Fibroblast of skin of left quadriceps (primary cell): Measurements from ENCODE around the gene MPZL1.

Experiments
- DNase-seq, 2 experiments: peaks; one replicate each; pipeline ENCODE4 v3.0.0-alpha.2; 2013; ENCODE audit warnings: low read depth in 2 of 2

MPZL1 gene

DNA sequence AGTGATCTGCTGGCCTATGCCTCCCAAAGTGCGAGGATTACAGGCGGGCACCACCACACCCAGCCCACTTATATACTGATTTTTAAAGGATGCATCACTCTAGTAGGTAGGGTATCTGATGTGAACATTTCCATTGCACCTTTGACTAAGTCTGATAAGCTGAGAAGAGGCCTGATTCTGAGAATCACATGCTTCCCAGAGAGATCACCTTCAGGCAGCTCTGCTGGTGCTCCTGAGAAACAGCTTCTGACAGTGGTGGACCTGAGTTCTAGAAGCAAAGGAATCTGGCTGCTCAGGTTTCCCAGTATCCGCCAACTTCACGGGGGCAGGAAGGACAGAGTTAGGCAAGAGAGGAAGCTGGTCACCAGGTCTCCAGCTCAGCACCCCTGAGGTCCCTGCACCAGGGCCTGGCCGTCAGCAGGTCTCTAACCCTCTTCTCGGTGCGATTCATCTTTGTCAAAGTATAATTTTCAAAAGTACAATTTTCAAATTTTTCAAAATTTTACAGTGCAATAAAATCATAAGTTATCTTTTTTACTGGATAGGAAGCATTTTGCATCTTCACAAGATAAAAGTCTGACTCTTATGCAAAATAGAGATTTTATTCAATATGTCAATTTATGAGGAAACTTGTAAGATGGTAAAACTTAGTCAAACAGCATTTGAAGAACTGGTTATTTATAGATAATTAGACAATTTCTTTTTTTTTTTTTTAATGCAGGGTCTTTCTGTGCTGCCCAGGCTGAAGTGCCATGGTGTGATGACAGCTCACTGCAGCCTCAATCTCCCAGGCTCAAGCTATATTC lies 25.8 kb upstream of the MPZL1 start:
- DNase-seq, result no peak

DNA sequence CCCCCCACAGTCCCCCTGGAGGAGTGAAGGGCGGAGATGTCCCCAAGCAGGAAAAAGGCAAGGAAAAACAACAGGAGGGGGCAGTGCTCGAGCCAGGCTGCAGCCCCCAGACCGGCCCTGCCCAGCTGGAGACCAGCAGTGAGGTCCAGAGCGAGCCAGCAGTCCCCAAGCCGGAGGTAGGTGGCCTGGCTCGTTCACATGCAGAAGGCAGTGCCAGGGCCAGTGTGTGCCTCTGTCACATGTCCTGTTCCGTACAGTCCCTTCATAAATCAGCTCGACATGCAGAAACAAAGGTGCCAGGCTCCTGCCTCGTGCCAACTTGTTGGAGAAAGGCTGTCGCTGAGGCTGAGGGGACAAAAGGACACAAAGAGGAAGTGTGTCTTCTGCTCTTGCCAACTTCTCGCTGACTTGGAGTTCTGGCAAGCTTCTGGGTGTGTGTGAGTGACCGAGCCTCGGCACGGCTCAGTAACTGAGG lies 24.1 kb upstream of the MPZL1 start:
- no peak for DNase-seq

- no peak for DNase-seq
Measured at GRCh38 chr1:167698313-167698712, 23.5 kb upstream of the MPZL1 start.

GRCh38 chr1:167701510-167701909 lies 20.3 kb upstream of the MPZL1 start:
- DNase-seq, result no peak

- DNase-seq, result no peak
Measured at GRCh38 chr1:167703557-167703956, 18.2 kb upstream of the MPZL1 start.

DNA sequence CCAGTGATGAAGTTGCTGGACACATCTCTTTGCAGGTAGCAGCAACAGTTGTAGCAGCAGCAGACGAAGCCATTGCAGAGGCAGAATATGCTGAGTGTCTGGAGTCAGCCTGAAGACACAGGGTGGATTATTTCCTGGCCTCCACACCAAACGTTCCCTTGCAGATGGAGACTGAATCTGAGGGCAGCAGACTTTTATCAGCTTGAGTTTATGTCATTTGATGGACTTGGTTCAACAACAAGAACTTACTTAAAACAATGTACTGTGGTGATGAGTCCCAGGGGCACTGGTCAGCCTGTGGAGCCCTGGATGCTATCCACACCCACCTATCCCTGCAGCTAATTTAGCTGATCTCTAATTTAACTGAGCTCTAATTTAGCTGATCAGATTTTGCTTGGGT lies 17.1 kb upstream of the MPZL1 start:
- no peak for DNase-seq

DNA sequence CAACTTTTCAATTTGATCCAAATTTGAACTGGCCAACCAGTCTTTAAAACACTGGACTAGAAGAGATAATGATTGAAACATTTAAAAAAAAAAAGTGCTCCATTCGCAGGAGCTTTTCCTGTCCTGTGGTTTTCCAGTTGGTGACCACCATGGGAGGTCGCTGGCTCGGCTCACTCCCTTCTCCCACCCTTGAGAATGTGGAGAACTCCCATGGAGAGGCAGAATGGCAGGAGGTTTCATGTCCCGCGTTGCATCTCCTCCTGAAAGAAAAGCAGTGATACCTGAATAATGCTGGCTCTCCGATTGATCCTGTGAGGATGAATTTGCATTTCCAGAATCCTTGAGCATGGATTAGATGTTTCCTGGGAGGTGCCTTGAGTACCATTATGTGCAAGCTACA lies 16.5 kb upstream of the MPZL1 start:
- DNase-seq, result no peak

- DNase-seq, result no peak
Measured at GRCh38 chr1:167706363-167706762, 15.4 kb upstream of the MPZL1 start.

GRCh38 chr1:167706931-167707877 lies 14.6 kb upstream of the MPZL1 start:
- DNase-seq, result no peak

DNA sequence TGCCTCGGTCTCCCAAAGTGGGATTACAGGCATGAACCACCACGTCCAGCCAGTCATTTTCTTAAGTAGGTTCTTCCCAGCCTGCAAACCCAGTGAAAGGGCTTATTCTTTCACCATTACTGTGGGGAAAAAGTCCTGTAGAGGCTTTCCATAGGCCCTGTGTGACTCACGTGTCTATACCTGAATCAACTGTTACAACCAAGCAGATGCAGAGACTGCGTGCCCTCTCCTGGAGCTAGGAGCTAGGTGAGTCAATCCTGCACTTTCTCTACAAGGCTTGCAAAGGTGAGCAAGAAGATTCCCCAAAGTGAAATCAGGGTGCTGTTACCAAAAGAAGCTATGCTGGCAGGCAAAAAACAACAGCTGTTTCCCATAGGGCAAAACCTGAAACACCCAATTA lies 13.8 kb upstream of the MPZL1 start:
- no peak for DNase-seq

- no peak for DNase-seq
Measured at GRCh38 chr1:167708940-167709389, 12.8 kb upstream of the MPZL1 start.

DNA sequence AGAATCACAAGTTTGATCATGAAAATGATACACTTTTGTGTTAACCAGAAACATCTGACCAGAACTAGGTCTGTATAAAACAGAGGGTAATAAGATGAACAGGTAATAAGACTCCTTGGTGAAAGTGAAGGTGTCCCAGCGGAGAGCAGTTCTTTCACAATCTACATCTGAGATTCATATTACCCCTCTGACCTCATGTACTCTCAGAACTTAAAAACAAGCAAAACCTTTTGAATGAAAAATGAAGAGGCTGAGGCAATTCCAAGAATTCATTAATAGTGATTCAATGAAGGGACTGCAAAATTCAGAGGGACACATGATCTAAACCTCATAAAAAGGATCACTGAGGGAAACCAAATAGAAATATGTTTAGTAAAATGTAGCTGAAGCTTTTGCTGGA lies 10.9 kb upstream of the MPZL1 start:
- no peak for DNase-seq

DNA sequence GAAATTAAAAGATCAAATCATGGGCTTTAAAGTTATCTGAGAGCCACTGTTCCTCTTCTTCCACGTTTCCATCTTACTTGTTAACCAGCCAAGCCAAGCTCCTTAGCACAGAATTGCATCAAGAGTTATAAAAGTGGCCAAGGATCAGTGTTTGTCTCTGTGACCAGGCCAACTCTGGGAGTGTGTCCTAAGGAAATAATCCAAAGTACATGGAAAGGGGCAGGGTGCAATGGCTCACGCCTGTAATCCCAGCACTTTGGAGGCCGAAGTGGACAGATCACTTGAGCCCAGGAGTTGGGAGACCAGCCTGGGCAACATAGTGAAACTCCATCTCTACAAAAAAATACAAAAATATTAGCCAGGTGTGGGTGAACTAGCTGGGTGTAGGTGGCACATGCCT lies 10.0 kb upstream of the MPZL1 start:
- no peak for DNase-seq

DNA sequence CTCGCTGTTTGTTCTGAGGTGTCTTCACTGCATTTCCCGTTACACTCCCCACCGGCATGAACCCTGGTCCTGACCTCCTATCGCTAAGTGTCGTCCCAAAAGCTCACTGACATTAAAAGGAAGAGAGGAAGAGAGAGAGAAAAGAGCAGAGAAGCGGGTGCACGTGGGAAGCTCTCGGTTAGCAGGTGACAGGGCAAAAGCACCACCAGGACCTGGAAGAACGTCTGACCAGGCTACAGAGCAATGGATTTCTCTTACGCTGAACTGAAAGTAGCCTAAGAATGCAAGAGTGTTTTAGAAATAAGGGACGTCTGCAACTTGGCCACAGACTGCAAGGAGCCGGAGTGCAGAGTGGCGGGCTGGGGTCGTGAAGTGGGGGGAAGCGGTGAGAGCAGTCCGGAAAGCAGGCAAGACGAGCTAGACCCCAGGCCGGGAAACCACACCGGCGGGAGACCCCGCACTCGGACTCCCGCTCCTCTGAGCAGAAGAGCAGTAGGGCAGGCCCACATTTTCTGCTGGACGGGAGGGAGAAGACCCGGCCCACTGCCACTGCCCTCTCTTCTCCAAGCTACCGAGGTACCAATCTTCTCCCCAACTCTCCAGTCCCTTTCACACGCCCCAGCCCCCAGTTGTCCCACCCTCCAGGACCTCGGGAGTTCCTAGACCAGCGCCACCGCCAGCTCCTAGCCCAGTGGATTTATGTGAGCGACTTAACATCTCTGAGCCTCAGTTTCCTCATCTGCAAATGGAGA lies 8.3 kb upstream of the MPZL1 start:
- DNase-seq, result no peak

GRCh38 chr1:167714098-167714438 lies 7.7 kb upstream of the MPZL1 start:
- DNase-seq, result no peak

DNA sequence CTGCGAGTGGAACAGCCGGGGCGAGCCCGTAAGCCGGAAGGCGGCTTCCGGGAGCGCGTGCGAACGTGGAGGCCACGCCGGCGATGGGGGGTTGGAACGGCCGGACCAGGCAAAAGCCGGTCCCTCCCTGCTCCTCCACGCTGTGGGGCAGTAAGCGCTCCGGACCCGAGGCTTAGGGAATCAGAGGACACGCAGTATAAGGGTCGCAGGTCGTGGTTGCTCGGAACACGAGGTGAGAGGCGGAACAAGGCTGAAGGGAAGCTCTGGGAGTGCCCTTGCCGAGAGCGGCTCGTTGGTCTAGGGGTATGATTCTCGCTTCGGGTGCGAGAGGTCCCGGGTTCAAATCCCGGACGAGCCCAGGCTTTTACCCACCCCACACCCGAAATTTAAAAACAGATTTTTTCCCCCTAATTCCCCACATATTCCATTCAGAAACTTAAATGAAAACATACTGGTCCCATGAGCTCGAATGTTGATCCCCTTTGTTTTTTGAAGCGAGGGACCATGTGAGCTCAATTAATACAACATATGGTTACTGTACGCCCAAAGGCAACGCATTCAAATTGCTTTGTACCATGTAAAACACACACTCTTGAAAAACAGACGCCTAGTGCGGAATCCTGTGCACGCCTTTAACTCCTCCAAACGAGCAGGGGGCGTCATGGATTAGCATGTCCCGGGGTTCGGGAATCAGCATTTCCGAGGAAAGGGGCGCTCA lies 7.2 kb upstream of the MPZL1 start:
- peak; percentile 58 to 69 for DNase-seq

- peak; percentile 77 to 78 for DNase-seq
Measured at GRCh38 chr1:167715157-167715999, 6.4 kb upstream of the MPZL1 start.

DNA sequence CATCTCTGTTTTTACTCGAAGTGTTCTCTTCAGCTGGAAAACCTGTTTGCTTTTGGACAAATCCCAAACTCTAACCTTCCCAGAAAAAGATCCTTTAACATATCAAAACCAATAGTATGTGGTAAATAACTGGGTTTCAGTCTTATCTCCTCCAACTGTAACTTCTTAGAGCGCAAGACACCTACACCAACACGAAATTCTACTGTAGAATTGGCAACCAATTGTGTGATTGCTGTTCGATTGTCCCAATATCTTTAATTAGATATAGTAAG lies 5.8 kb upstream of the MPZL1 start:
- DNase-seq, result no peak

DNA sequence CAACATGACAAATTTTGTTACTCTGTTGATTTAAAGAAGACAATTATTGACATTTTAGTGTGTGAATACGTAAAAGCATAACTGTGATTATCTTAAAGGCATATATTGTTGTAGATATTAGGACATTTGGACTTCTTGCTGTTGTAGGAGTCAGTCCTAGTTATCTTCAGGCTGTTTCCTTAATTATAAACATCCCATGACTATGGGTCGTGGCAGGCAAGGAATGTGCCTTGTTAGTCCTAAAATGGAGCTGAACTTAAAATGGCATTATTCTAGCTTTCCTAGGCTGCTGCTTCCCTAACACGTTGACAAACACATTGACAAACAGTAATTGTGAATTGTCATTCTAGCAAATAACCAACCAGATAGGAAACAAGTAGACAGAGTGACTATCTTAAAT lies 4.4 kb upstream of the MPZL1 start:
- DNase-seq, result no peak

GRCh38 chr1:167718914-167719691 lies 2.7 kb upstream of the MPZL1 start:
- no peak for DNase-seq
